HepG2 (cell line): ENCODE data around the gene PIGO. TPM values are rescaled to one million over a fixed set of nuclear protein-coding genes. Genes with fewer than 3 reads are reported as not detected.

Source experiments
- AHR ChIP-seq: IDR thresholded peaks from 2 replicates; pipeline ENCODE4 v1.6.1; 2018; ENCODE audit warnings: missing genetic modification reagents, missing compliant biosample characterization
- ATF7 ChIP-seq, 2 experiments: fragments of 450-650 bp in 1 of 2; sonication (generic) in 1 of 2; formaldehyde crosslinking in 1 of 2; IDR thresholded peaks; 2 replicates each; pipeline versions ENCODE4 v1.4.0 to v1.6.1; 2016 to 2020; ENCODE audit warnings: antibody characterized with exemption in 1 of 2, mild to moderate bottlenecking in 1 of 2, missing genetic modification reagents in 1 of 2
- CC2D1A ChIP-seq: sonication (generic); formaldehyde crosslinking; IDR thresholded peaks from 2 replicates; pipeline ENCODE4 v1.8.1; 2023; ENCODE audit warnings: mild to moderate bottlenecking, missing genetic modification reagents
- SOX6 ChIP-seq, 2 experiments: fragments of 450-650 bp in 1 of 2; sonication (generic) in 1 of 2; formaldehyde crosslinking in 1 of 2; IDR thresholded peaks; 2 replicates each; pipeline versions ENCODE4 v1.4.0 to v1.6.1; 2017 to 2020; ENCODE audit warnings: antibody characterized with exemption in 1 of 2, mild to moderate bottlenecking in 1 of 2, missing genetic modification reagents in 1 of 2
- TCF7L2 ChIP-seq: IDR thresholded peaks from 2 replicates; pipeline ENCODE4 v1.6.1; 2011; ENCODE audit warnings: mild to moderate bottlenecking, low read depth, low read length, moderate library complexity
- TEAD2 ChIP-seq: sonication (generic); formaldehyde crosslinking; IDR thresholded peaks from 2 replicates; pipeline ENCODE4 v1.9.0; 2021; ENCODE audit warnings: missing genetic modification reagents
- ZFP90 ChIP-seq: sonication (generic); formaldehyde crosslinking; IDR thresholded peaks from 2 replicates; pipeline ENCODE4 v1.8.0; 2022; ENCODE audit warnings: missing genetic modification reagents, mild to moderate bottlenecking, inconsistent platforms, borderline replicate concordance
- ZNF235 ChIP-seq: sonication (generic); formaldehyde crosslinking; IDR thresholded peaks from 2 replicates; pipeline ENCODE4 v1.8.1; 2023; ENCODE audit warnings: mild to moderate bottlenecking, missing genetic modification reagents, borderline replicate concordance
- ZNF256 ChIP-seq: sonication (generic); formaldehyde crosslinking; conservative IDR thresholded peaks from 2 replicates; pipeline ENCODE4 v1.4.0; 2020; ENCODE audit warnings: missing genetic modification reagents
- ZNF788 ChIP-seq: sonication (generic); formaldehyde crosslinking; IDR thresholded peaks from 2 replicates; pipeline ENCODE4 v1.5.0; 2020; ENCODE audit warnings: mild to moderate bottlenecking, missing genetic modification reagents, borderline replicate concordance
- polyA plus RNA-seq, 8 experiments: library from polyadenylated mRNA; depleted of rRNA in 3 of 8; stranded (reverse) in 7 of 8; unstranded in 1 of 8; fragments of >200 nt; fragmentation: Illumina TruSeq in 4 of 8; extraction: Trizol in 4 of 8; gene quantifications; 2 replicates each; pipeline versions ENCODE4 v1.2.1 to v1.2.3, GENCODE V29; 2011 to 2016; ENCODE audit warnings: low read depth in 4 of 8, missing spikeins in 1 of 8, mixed read lengths in 1 of 8; ENCODE audit not compliant: insufficient read depth in 1 of 8
- total RNA-seq, 5 experiments: library from RNA; depleted of rRNA; stranded (reverse); fragments of >200 nt; fragmentation: Illumina TruSeq; extraction: Trizol; gene quantifications; 2 replicates each; pipeline ENCODE4 v1.2.3, GENCODE V29; 2016; ENCODE audit warnings: low read depth in 1 of 5
- TF ChIP-seq, protein P1 (sequence below), 2 experiments: fragments of 450-650 bp in 1 of 2; sonication (generic) in 1 of 2; formaldehyde crosslinking in 1 of 2; IDR thresholded peaks; 2 replicates each; pipeline versions ENCODE4 v1.6.1 to v1.8.0; 2016 to 2022; ENCODE audit warnings: antibody characterized with exemption in 1 of 2, mild to moderate bottlenecking in 1 of 2, missing genetic modification reagents in 1 of 2
- TF ChIP-seq, protein P2 (sequence below): sonication (generic); formaldehyde crosslinking; IDR thresholded peaks from 2 replicates; pipeline ENCODE4 v1.4.0; 2020; ENCODE audit warnings: missing genetic modification reagents, borderline replicate concordance

The PIGO gene
- total and polyA plus RNA-seq, 2 of the 13 experiments (the other 11 are each of a cell fraction or from before 2014, with no cell fraction given): 20.5 to 26.2 TPM

DNA sequence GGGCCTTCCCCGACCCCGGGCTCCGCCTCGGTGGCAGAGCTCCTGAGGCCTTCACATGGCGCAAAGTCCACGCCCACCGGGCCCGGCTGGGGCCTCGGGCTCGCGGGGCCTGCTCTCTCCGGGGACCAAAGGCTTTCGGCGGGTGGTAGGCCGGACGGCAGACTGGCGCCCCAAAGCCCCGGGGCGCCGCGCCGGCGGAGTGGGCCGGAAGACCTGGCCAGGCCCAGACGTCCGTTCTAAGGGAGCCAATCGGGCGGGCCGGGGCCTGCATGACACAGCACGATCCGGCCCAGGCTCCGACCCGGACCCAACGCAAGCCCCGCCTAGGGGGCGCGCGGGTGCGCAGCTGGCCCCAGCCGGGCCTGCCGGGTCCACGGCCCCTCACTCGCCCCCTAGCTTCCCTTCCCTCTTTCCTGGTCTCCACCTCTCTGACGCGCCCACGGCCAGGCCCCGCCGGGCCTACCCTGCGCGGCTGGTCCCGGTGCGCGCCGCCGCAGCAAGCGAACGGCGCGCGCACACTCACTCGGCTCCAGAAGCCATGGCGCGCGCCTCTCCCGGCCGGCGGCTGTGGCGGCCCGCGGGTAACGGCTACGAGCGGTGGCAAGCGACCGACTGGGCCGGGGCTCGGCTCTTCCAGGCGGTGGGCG lies 24.5 kb downstream of the PIGO start (continued):
- TF ChIP-seq, protein P1, sequence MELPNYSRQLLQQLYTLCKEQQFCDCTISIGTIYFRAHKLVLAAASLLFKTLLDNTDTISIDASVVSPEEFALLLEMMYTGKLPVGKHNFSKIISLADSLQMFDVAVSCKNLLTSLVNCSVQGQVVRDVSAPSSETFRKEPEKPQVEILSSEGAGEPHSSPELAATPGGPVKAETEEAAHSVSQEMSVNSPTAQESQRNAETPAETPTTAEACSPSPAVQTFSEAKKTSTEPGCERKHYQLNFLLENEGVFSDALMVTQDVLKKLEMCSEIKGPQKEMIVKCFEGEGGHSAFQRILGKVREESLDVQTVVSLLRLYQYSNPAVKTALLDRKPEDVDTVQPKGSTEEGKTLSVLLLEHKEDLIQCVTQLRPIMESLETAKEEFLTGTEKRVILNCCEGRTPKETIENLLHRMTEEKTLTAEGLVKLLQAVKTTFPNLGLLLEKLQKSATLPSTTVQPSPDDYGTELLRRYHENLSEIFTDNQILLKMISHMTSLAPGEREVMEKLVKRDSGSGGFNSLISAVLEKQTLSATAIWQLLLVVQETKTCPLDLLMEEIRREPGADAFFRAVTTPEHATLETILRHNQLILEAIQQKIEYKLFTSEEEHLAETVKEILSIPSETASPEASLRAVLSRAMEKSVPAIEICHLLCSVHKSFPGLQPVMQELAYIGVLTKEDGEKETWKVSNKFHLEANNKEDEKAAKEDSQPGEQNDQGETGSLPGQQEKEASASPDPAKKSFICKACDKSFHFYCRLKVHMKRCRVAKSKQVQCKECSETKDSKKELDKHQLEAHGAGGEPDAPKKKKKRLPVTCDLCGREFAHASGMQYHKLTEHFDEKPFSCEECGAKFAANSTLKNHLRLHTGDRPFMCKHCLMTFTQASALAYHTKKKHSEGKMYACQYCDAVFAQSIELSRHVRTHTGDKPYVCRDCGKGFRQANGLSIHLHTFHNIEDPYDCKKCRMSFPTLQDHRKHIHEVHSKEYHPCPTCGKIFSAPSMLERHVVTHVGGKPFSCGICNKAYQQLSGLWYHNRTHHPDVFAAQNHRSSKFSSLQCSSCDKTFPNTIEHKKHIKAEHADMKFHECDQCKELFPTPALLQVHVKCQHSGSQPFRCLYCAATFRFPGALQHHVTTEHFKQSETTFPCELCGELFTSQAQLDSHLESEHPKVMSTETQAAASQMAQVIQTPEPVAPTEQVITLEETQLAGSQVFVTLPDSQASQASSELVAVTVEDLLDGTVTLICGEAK (IDR thresholded peaks at IDR 0.05): no peak
- TF ChIP-seq, protein P1 (CRISPR knock-in tag; IDR thresholded peaks at IDR 0.05): peak; percentile 58; the same call in 1 of the 2 replicates
- TF ChIP-seq ZFP90 (no peak), ZNF788 (CRISPR knock-in tag) (peak; percentile 52; the same call in 1 of the 2 replicates), SOX6 (IDR thresholded peaks at IDR 0.05) (no peak), SOX6 (CRISPR knock-in tag; IDR thresholded peaks at IDR 0.05) (no peak), TEAD2 (CRISPR knock-in tag) (no peak), ZNF256 (CRISPR knock-in tag) (no peak), AHR (no peak), TCF7L2 (no peak), ZNF235 (CRISPR knock-in tag) (peak; percentile 93), CC2D1A (no peak), ATF7 (IDR thresholded peaks at IDR 0.05) (no peak), ATF7 (CRISPR knock-in tag; IDR thresholded peaks at IDR 0.05) (no peak)
- TF ChIP-seq, protein P2, sequence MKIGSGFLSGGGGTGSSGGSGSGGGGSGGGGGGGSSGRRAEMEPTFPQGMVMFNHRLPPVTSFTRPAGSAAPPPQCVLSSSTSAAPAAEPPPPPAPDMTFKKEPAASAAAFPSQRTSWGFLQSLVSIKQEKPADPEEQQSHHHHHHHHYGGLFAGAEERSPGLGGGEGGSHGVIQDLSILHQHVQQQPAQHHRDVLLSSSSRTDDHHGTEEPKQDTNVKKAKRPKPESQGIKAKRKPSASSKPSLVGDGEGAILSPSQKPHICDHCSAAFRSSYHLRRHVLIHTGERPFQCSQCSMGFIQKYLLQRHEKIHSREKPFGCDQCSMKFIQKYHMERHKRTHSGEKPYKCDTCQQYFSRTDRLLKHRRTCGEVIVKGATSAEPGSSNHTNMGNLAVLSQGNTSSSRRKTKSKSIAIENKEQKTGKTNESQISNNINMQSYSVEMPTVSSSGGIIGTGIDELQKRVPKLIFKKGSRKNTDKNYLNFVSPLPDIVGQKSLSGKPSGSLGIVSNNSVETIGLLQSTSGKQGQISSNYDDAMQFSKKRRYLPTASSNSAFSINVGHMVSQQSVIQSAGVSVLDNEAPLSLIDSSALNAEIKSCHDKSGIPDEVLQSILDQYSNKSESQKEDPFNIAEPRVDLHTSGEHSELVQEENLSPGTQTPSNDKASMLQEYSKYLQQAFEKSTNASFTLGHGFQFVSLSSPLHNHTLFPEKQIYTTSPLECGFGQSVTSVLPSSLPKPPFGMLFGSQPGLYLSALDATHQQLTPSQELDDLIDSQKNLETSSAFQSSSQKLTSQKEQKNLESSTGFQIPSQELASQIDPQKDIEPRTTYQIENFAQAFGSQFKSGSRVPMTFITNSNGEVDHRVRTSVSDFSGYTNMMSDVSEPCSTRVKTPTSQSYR (CRISPR knock-in tag): no peak
